Measurements from ENCODE around the gene AGER.
A peak's percentile ranks its signal among the peaks of the same experiment; 100 is the strongest.
"Not testable (repeated sequence)": the region's sequence is repeated elsewhere in the genome, so short reads cannot be mapped to it uniquely, and the experiment has no call there.

The AGER gene

GRCh38 chr6:32149092-32149755 is 34.8 kb downstream of the AGER start:
- DNase-seq (ENCODE audit: extremely low spot score) = no peak
- TF ChIP-seq L3MBTL2 (conservative IDR thresholded peaks at IDR 0.05) = no peak
- no peak for TF ChIP-seq BHLHE40 (IDR thresholded peaks at IDR 0.05; ENCODE audit: borderline replicate concordance)
- TF ChIP-seq CTBP1 (IDR thresholded peaks at IDR 0.05; ENCODE audit: borderline replicate concordance) = no peak
- TF ChIP-seq FOXM1 (IDR thresholded peaks at IDR 0.05; ENCODE audit: borderline replicate concordance) = no peak
- no peak for TF ChIP-seq PKNOX1 (IDR thresholded peaks at IDR 0.05)
- POLR2A ChIA-PET = no interaction called here
- CTCF ChIA-PET = no interaction called here

GRCh38 chr6:32148289-32149091 is 35.6 kb downstream of the AGER start:
- ChIA-PET POLR2A (interaction anchor here (1.2 kb wide), 1 partner anchor 18 kb away, joined by 5 read pairs; the partner anchor contains the start of gene FKBPL), CTCF (no interaction called here)
- no peak for TF ChIP-seq NFRKB (IDR thresholded peaks at IDR 0.05)
- peak; percentile 48 for DNase-seq (ENCODE audit: extremely low spot score)

GRCh38 chr6:32147401-32148132 is 36.5 kb downstream of the AGER start:
- POLR2A ChIA-PET = interaction anchor here (1.2 kb wide), 1 partner anchor 17 kb away, joined by 5 read pairs; the partner anchor contains the start of gene FKBPL
- TF ChIP-seq ELF4 (IDR thresholded peaks at IDR 0.05) = no peak
- no peak for TF ChIP-seq NFRKB (IDR thresholded peaks at IDR 0.05)
- CTCF ChIA-PET = no interaction called here
- no peak for DNase-seq (ENCODE audit: extremely low spot score)

GRCh38 chr6:32146687-32147086 is 37.4 kb downstream of the AGER start:
- no peak for DNase-seq (ENCODE audit: extremely low spot score)
- TF ChIP-seq FOXK2 (IDR thresholded peaks at IDR 0.05) = no peak
- no peak for TF ChIP-seq FOXA1 (IDR thresholded peaks at IDR 0.05)
- no peak for TF ChIP-seq LEF1 (IDR thresholded peaks at IDR 0.05; ENCODE audit: borderline replicate concordance)
- no peak for TF ChIP-seq ARNT (IDR thresholded peaks at IDR 0.05)
- no peak for TF ChIP-seq BHLHE40 (IDR thresholded peaks at IDR 0.05; ENCODE audit: borderline replicate concordance)
- no peak for TF ChIP-seq FOXM1 (IDR thresholded peaks at IDR 0.05; ENCODE audit: borderline replicate concordance)
- no peak for TF ChIP-seq L3MBTL2 (conservative IDR thresholded peaks at IDR 0.05)
- TF ChIP-seq SP1 (IDR thresholded peaks at IDR 0.05) = no peak
- no peak for TF ChIP-seq ZNF384 (IDR thresholded peaks at IDR 0.05)
- no peak for TF ChIP-seq CTBP1 (IDR thresholded peaks at IDR 0.05; ENCODE audit: borderline replicate concordance)
- no peak for TF ChIP-seq HDGF (IDR thresholded peaks at IDR 0.05; ENCODE audit: borderline replicate concordance)
- no peak for TF ChIP-seq TARDBP (IDR thresholded peaks at IDR 0.05)
- no peak for TF ChIP-seq ELF4 (IDR thresholded peaks at IDR 0.05)
- TF ChIP-seq SUZ12 (IDR thresholded peaks at IDR 0.05) = no peak
- TF ChIP-seq PKNOX1 (IDR thresholded peaks at IDR 0.05) = no peak
- TF ChIP-seq NFRKB (IDR thresholded peaks at IDR 0.05) = no peak
- CTCF ChIA-PET = no interaction called here
- POLR2A ChIA-PET = interaction anchor here (1.2 to 1.6 kb wide), 2 partner anchors 17 to 49 kb away, joined by 4 to 11 read pairs; partner anchors contain the start of gene FKBPL

GRCh38 chr6:32146287-32146686 is 37.8 kb downstream of the AGER start:
- DNase-seq (ENCODE audit: extremely low spot score) = no peak
- ChIA-PET POLR2A (interaction anchor here (0.8 to 1.6 kb wide), 3 partner anchors 15 to 50 kb away, joined by 3 to 11 read pairs (median 4); partner anchors contain the start of gene FKBPL), CTCF (no interaction called here)
- TF ChIP-seq LEF1 (IDR thresholded peaks at IDR 0.05; ENCODE audit: borderline replicate concordance) (no peak), PKNOX1 (IDR thresholded peaks at IDR 0.05) (no peak), HDGF (IDR thresholded peaks at IDR 0.05; ENCODE audit: borderline replicate concordance) (no peak), ARNT (IDR thresholded peaks at IDR 0.05) (no peak), SUZ12 (IDR thresholded peaks at IDR 0.05) (no peak), ZNF384 (IDR thresholded peaks at IDR 0.05) (no peak), CTBP1 (IDR thresholded peaks at IDR 0.05; ENCODE audit: borderline replicate concordance) (no peak), FOXK2 (IDR thresholded peaks at IDR 0.05) (no peak), TARDBP (IDR thresholded peaks at IDR 0.05) (no peak), NFRKB (IDR thresholded peaks at IDR 0.05) (no peak), ELF4 (IDR thresholded peaks at IDR 0.05) (no peak), SP1 (IDR thresholded peaks at IDR 0.05) (no peak), FOXA1 (IDR thresholded peaks at IDR 0.05) (no peak), L3MBTL2 (conservative IDR thresholded peaks at IDR 0.05) (no peak), BHLHE40 (IDR thresholded peaks at IDR 0.05; ENCODE audit: borderline replicate concordance) (no peak), FOXM1 (IDR thresholded peaks at IDR 0.05; ENCODE audit: borderline replicate concordance) (no peak)

- not testable (repeated sequence) for DNase-seq (ENCODE audit: extremely low spot score)
- POLR2A ChIA-PET = interaction anchor here (1.3 to 1.6 kb wide), 3 partner anchors 14 to 51 kb away, joined by 3 to 8 read pairs (median 3); partner anchors contain the start of genes ATF6B and FKBPL
- CTCF ChIA-PET = interaction anchor here (2.4 kb wide), 1 partner anchor 26 kb away, joined by 13 read pairs; no protein-coding TSS in a partner anchor
Observed at GRCh38 chr6:32144238-32144637, 39.8 kb downstream of the AGER start.
